Left ventricle myocardium inferior (tissue), 1 donor: ENCODE measurements around the gene ANKRD16. TPM values are rescaled to one million over a fixed set of nuclear protein-coding genes. Genes with fewer than 3 reads are reported as not detected.
A peak's percentile ranks its signal among the peaks of the same experiment; 100 is the strongest.
"Not testable (repeated sequence)": the region's sequence is repeated elsewhere in the genome, so short reads cannot be mapped to it uniquely, and the experiment has no call there.

Source experiments
- DNase-seq: peaks from one replicate; pipeline ENCODE4 v3.0.0-alpha.2; 2020
- H3K27ac ChIP-seq: fragments of 200-600 bp; replicated peaks from 2 replicates; pipeline ENCODE4 v1.8.0; 2021
- H3K27me3 ChIP-seq: fragments of 200-600 bp; 2 replicates; pipeline ENCODE4 v1.8.0; 2021; ENCODE audit warnings: low read depth
- H3K36me3 ChIP-seq: fragments of 200-600 bp; 2 replicates; pipeline ENCODE4 v1.8.0; 2021
- H3K4me1 ChIP-seq: fragments of 200-600 bp; 2 replicates; pipeline ENCODE4 v1.8.0; 2021
- H3K4me3 ChIP-seq: fragments of 200-600 bp; 2 replicates; pipeline ENCODE4 v1.8.0; 2021; ENCODE audit warnings: mild to moderate bottlenecking, moderate library complexity
- H3K9me3 ChIP-seq: fragments of 200-600 bp; replicated peaks from 2 replicates; pipeline ENCODE4 v1.8.0; 2021
- intact Hi-C: fragments of 100-400 bp; cut with micrococcal nuclease; formaldehyde crosslinking; loops from one replicate; pipeline ENCODE4 v1.11.0; 2022
- total RNA-seq: library from RNA; stranded (reverse); fragmentation: NEBNext Ultra II Directional; extraction: Animal tissue kit (Norgen Biotek cat#: 25700); gene quantifications from one replicate; pipeline ENCODE4 v1.2.1, GENCODE V29; 2021
- TF ChIP-seq, protein P1 (sequence below): fragments of 200-600 bp; IDR thresholded peaks from 2 replicates; pipeline ENCODE4 v1.8.0; 2021; ENCODE audit warnings: antibody characterized with exemption, mild to moderate bottlenecking, borderline replicate concordance
- donor health status: DM: no; HTN: yes; CAD: no; lungs with severe emphysema.

Gene ANKRD16
- total RNA-seq, 1 donor from 2014 or later, result 2.3 TPM

DNA sequence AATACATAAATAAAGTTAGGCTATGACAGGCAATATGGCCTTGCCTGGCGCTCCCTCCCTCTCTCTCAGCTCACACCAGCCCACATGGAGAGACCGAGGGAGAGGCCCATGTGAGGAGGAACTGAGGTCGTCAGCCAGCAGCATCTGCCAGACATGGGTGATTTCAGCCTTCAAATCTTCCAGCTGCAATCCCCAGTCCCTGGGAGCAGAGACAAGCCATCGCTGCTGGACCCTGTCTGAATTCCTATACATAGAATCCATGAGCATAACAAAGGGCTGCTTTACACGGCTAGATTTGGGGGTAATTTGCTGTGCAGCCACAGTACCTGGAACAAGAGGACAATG, 35.6 kb downstream of the ANKRD16 start:
- no peaks in the 10 kb centered on the region for H3K9me3 ChIP-seq
- H3K4me1 ChIP-seq, result no peaks in the 10 kb centered on the region
- H3K4me3 ChIP-seq, result no peak overlapping the region
- H3K36me3 ChIP-seq, result no peaks in the 10 kb centered on the region
- TF ChIP-seq, protein P1, sequence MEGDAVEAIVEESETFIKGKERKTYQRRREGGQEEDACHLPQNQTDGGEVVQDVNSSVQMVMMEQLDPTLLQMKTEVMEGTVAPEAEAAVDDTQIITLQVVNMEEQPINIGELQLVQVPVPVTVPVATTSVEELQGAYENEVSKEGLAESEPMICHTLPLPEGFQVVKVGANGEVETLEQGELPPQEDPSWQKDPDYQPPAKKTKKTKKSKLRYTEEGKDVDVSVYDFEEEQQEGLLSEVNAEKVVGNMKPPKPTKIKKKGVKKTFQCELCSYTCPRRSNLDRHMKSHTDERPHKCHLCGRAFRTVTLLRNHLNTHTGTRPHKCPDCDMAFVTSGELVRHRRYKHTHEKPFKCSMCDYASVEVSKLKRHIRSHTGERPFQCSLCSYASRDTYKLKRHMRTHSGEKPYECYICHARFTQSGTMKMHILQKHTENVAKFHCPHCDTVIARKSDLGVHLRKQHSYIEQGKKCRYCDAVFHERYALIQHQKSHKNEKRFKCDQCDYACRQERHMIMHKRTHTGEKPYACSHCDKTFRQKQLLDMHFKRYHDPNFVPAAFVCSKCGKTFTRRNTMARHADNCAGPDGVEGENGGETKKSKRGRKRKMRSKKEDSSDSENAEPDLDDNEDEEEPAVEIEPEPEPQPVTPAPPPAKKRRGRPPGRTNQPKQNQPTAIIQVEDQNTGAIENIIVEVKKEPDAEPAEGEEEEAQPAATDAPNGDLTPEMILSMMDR, result no peak
- no peak for DNase-seq
- intact Hi-C loops, result no loop called here
- no peaks in the 10 kb centered on the region for H3K27me3 ChIP-seq
- no peak overlapping the region for H3K27ac ChIP-seq

DNA sequence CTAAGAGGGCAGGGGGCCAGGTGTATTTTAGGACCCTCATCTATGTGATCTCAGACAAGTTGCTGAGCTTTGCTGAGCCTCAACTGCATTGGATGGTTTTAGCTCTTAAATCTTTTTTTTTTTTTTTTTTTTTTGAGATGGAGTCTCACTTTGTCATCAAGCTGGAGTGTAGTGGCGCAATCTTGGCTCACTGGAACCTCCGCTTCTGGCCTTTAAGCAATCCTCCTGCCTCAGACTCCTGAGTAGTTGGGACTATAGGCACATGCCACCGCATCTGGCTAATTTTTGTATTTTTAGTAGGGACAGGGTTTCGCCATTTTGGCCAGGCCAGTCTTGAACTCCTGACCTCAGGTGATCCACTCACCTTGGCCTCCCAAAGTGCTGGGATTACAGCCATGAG, 43.0 kb downstream of the ANKRD16 start:
- H3K4me3 ChIP-seq, H3K36me3 ChIP-seq, H3K9me3 ChIP-seq, DNase-seq, intact Hi-C loops, H3K27me3 ChIP-seq, H3K27ac ChIP-seq: not testable (repeated sequence)
- peaks cover 11% of the 10 kb centered on the region for H3K4me1 ChIP-seq

DNA sequence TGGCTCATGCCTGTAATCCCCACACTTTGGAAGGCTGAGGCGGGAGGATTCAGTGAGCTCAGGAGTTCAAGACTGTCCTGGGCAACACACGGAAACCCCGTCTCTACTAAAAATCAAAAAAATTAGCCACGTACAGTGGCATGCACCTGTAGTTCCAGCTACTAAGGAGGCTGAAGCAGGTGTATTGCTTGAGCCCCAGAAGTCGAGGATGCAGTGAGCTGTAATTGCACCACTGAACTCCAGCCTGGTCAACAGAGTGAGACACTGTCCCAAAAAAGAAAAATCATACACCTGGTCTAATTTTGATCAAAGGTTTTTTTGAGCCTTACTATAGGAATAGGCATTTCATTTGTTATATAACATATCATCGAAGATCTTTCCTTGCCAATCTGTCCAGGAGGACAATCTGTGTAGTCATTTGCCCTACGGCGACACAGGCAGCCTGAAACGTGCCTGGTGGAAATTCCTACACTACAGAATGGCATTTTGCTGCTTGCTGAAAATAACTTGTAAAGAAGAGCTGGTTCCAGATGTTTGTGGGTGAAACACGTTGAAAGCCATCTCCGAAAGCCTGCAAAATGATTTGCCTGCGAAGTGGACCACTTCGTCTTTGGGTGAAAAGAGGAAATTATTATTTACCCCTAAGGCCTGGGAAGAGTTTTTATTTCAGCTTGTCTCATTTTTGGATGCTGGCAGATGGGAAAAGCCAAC, 45.2 kb downstream of the ANKRD16 start:
- Histone ChIP-seq H3K4me3 (no peak overlapping the region), H3K27ac (peak overlapping the region; percentile 36), H3K9me3 (no peaks in the 10 kb centered on the region), H3K36me3 (no peaks in the 10 kb centered on the region), H3K27me3 (no peaks in the 10 kb centered on the region), H3K4me1 (peaks cover 27% of the 10 kb centered on the region)
- no peak for DNase-seq
- TF ChIP-seq, protein P1, result no peak
- intact Hi-C loops, result no loop called here

DNA sequence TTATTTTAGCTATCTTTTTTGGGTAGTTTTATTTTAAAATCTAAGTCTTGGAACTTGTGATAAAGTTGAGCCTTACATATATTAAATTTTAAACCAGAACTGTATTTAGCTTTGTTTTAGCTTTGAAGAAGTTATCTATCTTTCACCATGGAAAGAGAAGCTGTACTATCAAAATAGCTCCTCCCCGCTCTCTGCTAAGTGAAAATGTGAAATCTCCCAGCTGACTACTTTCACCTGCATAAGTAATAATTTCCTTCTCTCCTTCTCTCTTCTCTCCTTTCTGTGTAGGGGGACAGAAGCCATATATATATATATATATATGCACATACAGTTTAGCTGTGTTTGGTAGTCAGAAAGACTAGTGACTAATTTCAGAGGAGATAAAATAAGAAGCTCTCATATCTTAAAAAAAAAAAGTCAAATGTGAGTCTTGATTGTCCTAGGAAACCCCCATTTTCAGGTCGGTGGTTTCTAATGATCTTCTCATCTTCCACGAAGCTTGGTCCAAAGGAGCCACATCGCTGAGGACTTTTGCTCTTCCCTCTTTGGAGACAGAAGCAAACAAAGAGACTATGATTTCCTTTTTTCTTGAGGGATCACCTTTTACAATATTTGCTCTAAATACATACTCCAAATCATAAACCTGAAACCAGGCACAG, 45.9 kb downstream of the ANKRD16 start:
- TF ChIP-seq, protein P1, result no peak
- H3K27ac ChIP-seq, result no peak overlapping the region
- intact Hi-C loops, result no loop called here
- peaks cover 27% of the 10 kb centered on the region for H3K4me1 ChIP-seq
- DNase-seq, result no peak
- H3K36me3 ChIP-seq, result no peaks in the 10 kb centered on the region
- no peaks in the 10 kb centered on the region for H3K27me3 ChIP-seq
- H3K4me3 ChIP-seq, result no peak overlapping the region
- no peaks in the 10 kb centered on the region for H3K9me3 ChIP-seq

DNA sequence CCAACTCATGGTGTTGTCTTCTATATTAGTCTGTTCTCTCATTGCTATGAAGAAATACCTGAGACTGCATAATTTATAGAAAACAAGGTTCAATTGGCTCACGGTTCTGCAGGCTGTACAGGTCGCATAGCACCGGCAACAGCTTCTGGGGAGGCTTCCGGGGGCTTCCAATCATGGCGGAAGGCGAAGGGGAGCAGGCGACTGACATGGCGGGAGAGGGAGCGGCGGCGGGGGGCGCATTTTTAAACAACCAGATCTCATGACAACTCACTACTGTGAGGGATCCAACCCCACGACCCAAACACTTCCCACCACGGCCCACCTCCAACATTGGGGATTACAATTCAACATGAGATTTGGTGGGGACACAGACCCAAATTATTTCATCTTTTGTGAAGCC, 47.7 kb downstream of the ANKRD16 start:
- no peak overlapping the region for H3K27ac ChIP-seq
- no peak overlapping the region for H3K4me3 ChIP-seq
- no peak for DNase-seq
- no peaks in the 10 kb centered on the region for H3K27me3 ChIP-seq
- TF ChIP-seq, protein P1, result no peak
- H3K4me1 ChIP-seq, result peaks cover 27% of the 10 kb centered on the region
- H3K36me3 ChIP-seq, result no peaks in the 10 kb centered on the region
- intact Hi-C loops, result no loop called here
- H3K9me3 ChIP-seq, result no peaks in the 10 kb centered on the region
